Measurements from ENCODE around the gene SATB1.

- TF ChIP-seq EP300 (IDR thresholded peaks at IDR 0.05), result no peak
- peak in 1 of 4 donors; percentile 47 for TF ChIP-seq POLR2AphosphoS5 (IDR thresholded peaks at IDR 0.05)
- TF ChIP-seq, protein P1, sequence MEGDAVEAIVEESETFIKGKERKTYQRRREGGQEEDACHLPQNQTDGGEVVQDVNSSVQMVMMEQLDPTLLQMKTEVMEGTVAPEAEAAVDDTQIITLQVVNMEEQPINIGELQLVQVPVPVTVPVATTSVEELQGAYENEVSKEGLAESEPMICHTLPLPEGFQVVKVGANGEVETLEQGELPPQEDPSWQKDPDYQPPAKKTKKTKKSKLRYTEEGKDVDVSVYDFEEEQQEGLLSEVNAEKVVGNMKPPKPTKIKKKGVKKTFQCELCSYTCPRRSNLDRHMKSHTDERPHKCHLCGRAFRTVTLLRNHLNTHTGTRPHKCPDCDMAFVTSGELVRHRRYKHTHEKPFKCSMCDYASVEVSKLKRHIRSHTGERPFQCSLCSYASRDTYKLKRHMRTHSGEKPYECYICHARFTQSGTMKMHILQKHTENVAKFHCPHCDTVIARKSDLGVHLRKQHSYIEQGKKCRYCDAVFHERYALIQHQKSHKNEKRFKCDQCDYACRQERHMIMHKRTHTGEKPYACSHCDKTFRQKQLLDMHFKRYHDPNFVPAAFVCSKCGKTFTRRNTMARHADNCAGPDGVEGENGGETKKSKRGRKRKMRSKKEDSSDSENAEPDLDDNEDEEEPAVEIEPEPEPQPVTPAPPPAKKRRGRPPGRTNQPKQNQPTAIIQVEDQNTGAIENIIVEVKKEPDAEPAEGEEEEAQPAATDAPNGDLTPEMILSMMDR (IDR thresholded peaks at IDR 0.05), result no peak
Measured at GRCh38 chr3:18423401-18424212, 1.5 kb downstream of the SATB1 start.
